ENCODE data around the gene KISS1R. TPM values are rescaled to one million over a fixed set of nuclear protein-coding genes. Genes with fewer than 3 reads are reported as not detected.

Gene KISS1R
- total RNA-seq, result 1 to 10 TPM; 1.5 to 1.6 TPM
- 0.59 TPM for polyA plus RNA-seq (2013, experiment 1 of 2)
- 0.53 TPM for polyA plus RNA-seq (2013, experiment 2 of 2)
- total RNA-seq, result 0 to 31.7 (median 1.5) reads per million in 172 experiments

GRCh38 chr19:917323-918151 is at the start of gene KISS1R:
Gene KISS1R, plus strand, starts transcription at chr19:917333. Its CDS starts 170 bp downstream, at chr19:917503.
- Histone ChIP-seq H3K4me1 (ENCODE audit: insufficient read depth, low read length) (peaks cover 66% of the 10 kb centered on the region), H3K27ac (ENCODE audit: low read depth in 1 of 2, low read length in 2 of 2) (no peak within 1 kb of the TSS), H3K4me3 (ENCODE audit: low read length) (peak within 1 kb of the TSS; percentile 37), H3K9me3 (ENCODE audit: control insufficient read depth in 1 of 2, insufficient read depth in 1 of 2, low read length in 2 of 2) (no peaks in the 10 kb centered on the region), H3K27me3 (ENCODE audit: control insufficient read depth in 1 of 2, insufficient read depth in 2 of 2, low read length in 2 of 2) (peaks cover 11 to 22% of the 10 kb centered on the region in 2 experiments), H3K36me3 (ENCODE audit: insufficient read depth, low read length) (no peaks in the 10 kb centered on the region)
- ATAC-seq (ENCODE audit: poor library complexity) (no peak), DNase-seq (peak in 10 of 14 experiments; percentile 27 to 80 (median 58))
- Mint-ChIP-seq H3K27me3 (peaks cover 4% of the 10 kb centered on the region), H3K27ac (peak within 1 kb of the TSS; percentile 72), H3K9me3 (no peaks in the 10 kb centered on the region), H3K4me3 (peak within 1 kb of the TSS; percentile 89), H3K36me3 (ENCODE audit: low read depth) (peaks cover 10% of the 10 kb centered on the region), H3K4me1 (ENCODE audit: low read depth) (peaks cover 21% of the 10 kb centered on the region)
- CTCF ChIA-PET, result interaction anchor here (1.0 to 4.4 kb wide), 3 partner anchors 9 to 54 kb away, joined by 3 to 52 read pairs (median 3); no protein-coding TSS in a partner anchor
- intact Hi-C loops (cut with DNase I, micrococcal nuclease), result no loop called here
- POLR2A ChIA-PET, result interaction anchor here (1.2 to 4.3 kb wide), 5 partner anchors 10 to 54 kb away, joined by 4 to 40 read pairs (median 12); partner anchors contain the start of genes MED16 and RNU6-9
- TF ChIP-seq CTCF (IDR thresholded peaks at IDR 0.05), result peak; percentile 81

DNA sequence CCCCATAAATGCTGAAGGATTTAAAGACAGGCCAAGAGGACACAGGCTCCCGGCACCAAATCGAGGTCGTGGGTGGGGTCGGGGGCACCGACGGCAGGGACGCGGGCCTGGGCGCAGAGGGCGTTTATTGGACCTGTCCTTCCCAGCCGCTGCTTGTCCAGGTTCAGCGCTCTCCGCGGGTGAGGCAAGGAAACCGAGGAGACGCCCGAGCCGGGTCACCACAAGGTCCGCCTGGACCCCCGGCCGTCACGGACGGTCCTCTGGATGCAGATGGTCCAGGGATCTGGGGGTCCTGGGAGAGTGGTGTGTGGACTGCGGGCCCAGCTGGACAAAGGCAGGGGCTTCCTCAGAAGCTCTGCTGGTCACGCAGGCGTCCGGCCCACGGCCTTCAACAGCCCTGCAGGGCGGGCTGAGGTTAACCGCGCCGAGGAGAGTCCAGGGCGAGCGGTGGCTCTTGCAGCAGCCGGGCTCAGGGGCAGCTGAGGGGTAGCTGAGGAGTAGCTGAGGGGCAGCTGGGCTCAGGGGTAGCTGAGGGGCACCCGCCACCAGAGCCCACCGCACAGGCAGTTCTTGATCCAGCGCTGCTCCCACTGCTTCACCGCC is 49.2 kb upstream of the KISS1R start:
- Histone ChIP-seq H3K27me3 (ENCODE audit: control insufficient read depth in 1 of 2, insufficient read depth in 2 of 2, low read length in 2 of 2) (no peaks in the 10 kb centered on the region), H3K27ac (ENCODE audit: low read depth in 1 of 2, low read length in 2 of 2) (no peak overlapping the region), H3K4me1 (ENCODE audit: insufficient read depth, low read length) (peaks cover 23% of the 10 kb centered on the region), H3K4me3 (ENCODE audit: low read length) (no peak overlapping the region), H3K36me3 (ENCODE audit: insufficient read depth, low read length) (peaks cover 37% of the 10 kb centered on the region), H3K9me3 (ENCODE audit: control insufficient read depth in 1 of 2, insufficient read depth in 1 of 2, low read length in 2 of 2) (no peaks in the 10 kb centered on the region)
- H3K9me3 Mint-ChIP-seq, result no peaks in the 10 kb centered on the region
- peaks cover 32% of the 10 kb centered on the region for H3K4me1 Mint-ChIP-seq (ENCODE audit: low read depth)
- no peaks in the 10 kb centered on the region for H3K27me3 Mint-ChIP-seq
- ATAC-seq (ENCODE audit: poor library complexity) (no peak), DNase-seq (no peak)
- intact Hi-C loops (cut with DNase I, micrococcal nuclease), result no loop called here
- H3K36me3 Mint-ChIP-seq (ENCODE audit: low read depth), result peaks cover 28% of the 10 kb centered on the region
- H3K4me3 Mint-ChIP-seq, result no peak overlapping the region
- no peak for TF ChIP-seq CTCF (IDR thresholded peaks at IDR 0.05)
- H3K27ac Mint-ChIP-seq, result peak overlapping the region; percentile 27
- POLR2A ChIA-PET, result interaction anchor here (1.2 kb wide), 1 partner anchor 41 kb away, joined by 3 read pairs; no protein-coding TSS in a partner anchor
- CTCF ChIA-PET, result no interaction called here

DNA sequence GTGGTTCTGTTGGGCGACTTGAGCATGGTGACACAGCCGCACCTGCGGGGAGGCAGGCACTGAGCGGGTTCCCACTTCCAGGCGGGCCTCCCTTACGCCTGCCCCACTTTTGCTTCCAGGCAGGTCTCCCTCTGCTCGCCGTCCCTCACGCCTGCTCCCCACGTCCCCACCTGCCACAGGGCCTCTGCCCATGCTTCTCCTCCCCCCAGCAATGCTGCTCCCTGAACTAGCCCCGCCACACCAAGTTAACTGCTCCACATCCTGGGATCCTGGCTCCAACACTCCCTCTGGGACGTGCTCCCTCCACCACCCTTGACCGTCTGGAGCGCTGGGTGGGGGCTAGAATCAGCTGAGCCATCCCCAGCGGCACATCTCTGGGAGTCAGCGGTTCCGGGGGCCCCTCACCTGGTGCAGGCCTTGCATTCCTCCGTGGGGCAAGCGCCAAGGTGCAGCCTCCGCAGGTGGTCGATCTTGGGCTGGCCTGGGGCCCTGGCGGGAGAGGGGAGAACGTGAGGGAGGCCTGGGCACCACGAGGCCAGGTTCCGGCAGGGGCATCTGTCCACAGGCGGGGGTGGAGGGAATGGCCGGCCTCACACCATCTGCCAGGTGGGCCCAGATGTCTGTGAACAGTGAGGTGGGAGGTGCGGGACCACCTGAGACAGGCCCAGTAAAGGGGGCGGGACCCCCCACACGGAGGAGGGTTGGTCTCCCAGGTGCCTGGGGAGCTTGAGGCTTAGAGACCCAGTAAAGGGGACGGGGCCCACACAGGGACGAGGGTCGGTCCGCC is 48.5 kb upstream of the KISS1R start:
- intact Hi-C loops (cut with DNase I, micrococcal nuclease), result no loop called here
- POLR2A ChIA-PET, result interaction anchor here (1.2 kb wide), 1 partner anchor 41 kb away, joined by 3 read pairs; no protein-coding TSS in a partner anchor
- no peaks in the 10 kb centered on the region for H3K9me3 Mint-ChIP-seq
- H3K9me3 ChIP-seq (ENCODE audit: control insufficient read depth in 1 of 2, insufficient read depth in 1 of 2, low read length in 2 of 2), result no peaks in the 10 kb centered on the region
- CTCF ChIA-PET, result no interaction called here
- H3K36me3 ChIP-seq (ENCODE audit: insufficient read depth, low read length), result peaks cover 37% of the 10 kb centered on the region
- DNase-seq (no peak), ATAC-seq (ENCODE audit: poor library complexity) (no peak)
- H3K27ac ChIP-seq (ENCODE audit: low read depth in 1 of 2, low read length in 2 of 2), result no peak overlapping the region
- no peak overlapping the region for H3K4me3 Mint-ChIP-seq
- H3K27ac Mint-ChIP-seq, result no peak overlapping the region
- no peak overlapping the region for H3K4me3 ChIP-seq (ENCODE audit: low read length)
- H3K27me3 Mint-ChIP-seq, result no peaks in the 10 kb centered on the region
- H3K36me3 Mint-ChIP-seq (ENCODE audit: low read depth), result peaks cover 28% of the 10 kb centered on the region
- no peak for TF ChIP-seq CTCF (IDR thresholded peaks at IDR 0.05)
- H3K27me3 ChIP-seq (ENCODE audit: control insufficient read depth in 1 of 2, insufficient read depth in 2 of 2, low read length in 2 of 2), result no peaks in the 10 kb centered on the region
- H3K4me1 Mint-ChIP-seq (ENCODE audit: low read depth), result peaks cover 30% of the 10 kb centered on the region
- peaks cover 22% of the 10 kb centered on the region for H3K4me1 ChIP-seq (ENCODE audit: insufficient read depth, low read length)
